IPS DF 6.9 (cell line): Measurements from ENCODE around the gene ITPR3.

Experiments used
- DNase-seq: peaks from one replicate; pipeline ENCODE4 v3.0.0-alpha.2; 2013; ENCODE audit warnings: low read depth, low spot score
- H3K27ac ChIP-seq: one replicate; pipeline ENCODE4 v1.5.1; 2013; ENCODE audit warnings: low read length, control low read depth
- H3K27me3 ChIP-seq: 2 replicates; pipeline ENCODE4 v1.6.1; 2013; ENCODE audit warnings: mild to moderate bottlenecking, low read length; ENCODE audit not compliant: control insufficient read depth, insufficient read depth
- H3K36me3 ChIP-seq: 2 replicates; pipeline ENCODE4 v1.6.1; 2013; ENCODE audit warnings: low read length; ENCODE audit not compliant: control insufficient read depth, insufficient read depth
- H3K4me1 ChIP-seq: 2 replicates; pipeline ENCODE4 v1.6.1; 2013; ENCODE audit warnings: low read length; ENCODE audit not compliant: control insufficient read depth, insufficient read depth
- H3K4me3 ChIP-seq: 2 replicates; pipeline ENCODE4 v1.5.1; 2013; ENCODE audit warnings: mild to moderate bottlenecking, low read length
- H3K9me3 ChIP-seq: 2 replicates; pipeline ENCODE4 v1.6.1; 2013; ENCODE audit warnings: low read length, inconsistent platforms; ENCODE audit not compliant: control insufficient read depth, insufficient read depth
- WGBS: extraction: QIAGEN DNeasy Blood & Tissue Kit; methylation state at CpG from one replicate; pipeline ENCODE4 v1.1.7; 2013; ENCODE audit warnings: mixed read lengths, missing lambda C conversion rate; ENCODE audit not compliant: insufficient read length, insufficient coverage; 5-methylcytosine and 5-hydroxymethylcytosine counted together

ITPR3 gene

DNA sequence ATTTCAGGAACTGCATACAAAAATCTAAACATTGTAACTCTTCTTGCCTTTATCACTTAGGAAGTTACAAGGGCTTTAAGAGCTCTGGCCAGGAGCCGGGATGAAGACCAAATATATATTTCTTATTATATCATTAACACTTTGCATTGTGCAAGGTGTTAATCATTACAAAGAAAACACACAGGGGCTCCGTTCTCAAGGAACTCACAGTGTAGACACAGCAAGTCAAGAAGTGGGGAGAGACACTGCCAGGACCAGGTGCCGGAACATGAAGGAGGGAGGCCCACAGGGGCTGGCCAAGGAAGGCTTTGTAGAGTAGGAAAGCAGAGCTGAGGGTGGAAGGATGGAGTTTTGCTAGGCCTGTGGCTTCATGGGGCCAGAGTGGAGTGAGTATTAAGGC lies 17.4 kb downstream of the ITPR3 start:
- Histone ChIP-seq H3K4me1 (peaks cover 6% of the 10 kb centered on the region), H3K27me3 (no peaks in the 10 kb centered on the region), H3K27ac (no peak overlapping the region), H3K36me3 (peaks cover 5% of the 10 kb centered on the region; the same call in 1 of the 2 replicates), H3K4me3 (no peak overlapping the region), H3K9me3 (no peaks in the 10 kb centered on the region)
- no peak for DNase-seq
- no CpG with 5 or more reads among the region's 3 CpGs for WGBS

DNA sequence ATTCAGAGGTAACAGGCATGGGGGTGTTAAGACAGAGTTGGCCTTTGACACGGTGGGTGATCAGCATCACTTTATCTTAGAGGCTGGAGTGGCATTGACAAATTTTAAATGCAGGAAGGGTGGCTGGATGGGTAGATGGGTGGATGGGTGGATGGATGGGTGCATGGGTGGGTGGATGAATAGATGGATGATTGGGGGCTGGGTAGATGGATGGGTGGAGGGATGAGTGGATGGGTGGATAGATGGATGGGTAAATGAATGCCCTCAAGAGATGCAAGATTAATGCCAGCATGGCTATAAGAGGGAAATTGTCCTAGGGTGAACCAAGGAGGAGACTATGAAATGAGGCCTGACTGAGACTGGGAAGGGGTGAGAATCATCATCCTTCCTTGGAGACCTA lies 18.4 kb downstream of the ITPR3 start:
- Histone ChIP-seq H3K9me3 (no peaks in the 10 kb centered on the region), H3K4me1 (peaks cover 1% of the 10 kb centered on the region; the same call in 1 of the 2 replicates), H3K27me3 (no peaks in the 10 kb centered on the region), H3K36me3 (peaks cover 5% of the 10 kb centered on the region; the same call in 1 of the 2 replicates), H3K27ac (no peak overlapping the region), H3K4me3 (no peak overlapping the region)
- WGBS, result no CpG with 5 or more reads among the region's 1 CpG
- no peak for DNase-seq

- Histone ChIP-seq H3K36me3 (peaks cover 5% of the 10 kb centered on the region; the same call in 1 of the 2 replicates), H3K27me3 (no peaks in the 10 kb centered on the region)
- no CpG with 5 or more reads among the region's 13 CpGs for WGBS
Observed at GRCh38 chr6:33640361-33640760, 19.2 kb downstream of the ITPR3 start.

GRCh38 chr6:33641144-33641543 lies 20.0 kb downstream of the ITPR3 start:
- no CpG with 5 or more reads among the region's 15 CpGs for WGBS
- H3K4me1 ChIP-seq, result no peaks in the 10 kb centered on the region
- peaks cover 5% of the 10 kb centered on the region; the same call in 1 of the 2 replicates for H3K36me3 ChIP-seq
- H3K4me3 ChIP-seq, result no peak overlapping the region
- H3K9me3 ChIP-seq, result no peaks in the 10 kb centered on the region
- H3K27ac ChIP-seq, result no peak overlapping the region
- DNase-seq, result no peak
- H3K27me3 ChIP-seq, result no peaks in the 10 kb centered on the region

More at GRCh38 chr6:33640361-33640760, 19.2 kb downstream of the ITPR3 start:
- no peaks in the 10 kb centered on the region for H3K9me3 ChIP-seq
- H3K4me3 ChIP-seq, result no peak overlapping the region
- no peak for DNase-seq
- no peaks in the 10 kb centered on the region for H3K4me1 ChIP-seq
- H3K27ac ChIP-seq, result no peak overlapping the region

DNA sequence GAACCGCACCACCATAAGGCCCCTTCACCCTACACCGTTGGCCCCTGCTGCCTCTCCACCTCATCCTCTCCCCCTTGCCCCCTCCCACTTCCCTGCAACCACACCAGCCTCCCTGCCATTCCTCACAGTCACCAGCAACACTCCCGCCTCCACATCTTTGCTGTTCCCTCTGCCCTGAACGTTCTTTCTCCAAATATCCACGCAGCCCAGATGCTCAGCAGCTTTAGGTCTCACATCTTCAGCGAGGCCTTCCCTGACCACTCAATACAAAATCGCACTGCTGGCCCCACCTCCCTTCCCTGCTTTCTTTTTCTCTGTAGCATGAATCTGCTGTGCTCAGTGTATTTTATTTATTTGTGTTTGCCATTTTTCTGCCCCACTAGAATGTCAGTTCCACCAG lies 20.5 kb downstream of the ITPR3 start:
- peaks cover 5% of the 10 kb centered on the region; the same call in 1 of the 2 replicates for H3K36me3 ChIP-seq
- no peak for DNase-seq
- WGBS, result no CpG with 5 or more reads among the region's 7 CpGs
- no peaks in the 10 kb centered on the region for H3K4me1 ChIP-seq
- no peaks in the 10 kb centered on the region for H3K9me3 ChIP-seq
- no peak overlapping the region for H3K4me3 ChIP-seq
- no peak overlapping the region for H3K27ac ChIP-seq
- no peaks in the 10 kb centered on the region for H3K27me3 ChIP-seq

DNA sequence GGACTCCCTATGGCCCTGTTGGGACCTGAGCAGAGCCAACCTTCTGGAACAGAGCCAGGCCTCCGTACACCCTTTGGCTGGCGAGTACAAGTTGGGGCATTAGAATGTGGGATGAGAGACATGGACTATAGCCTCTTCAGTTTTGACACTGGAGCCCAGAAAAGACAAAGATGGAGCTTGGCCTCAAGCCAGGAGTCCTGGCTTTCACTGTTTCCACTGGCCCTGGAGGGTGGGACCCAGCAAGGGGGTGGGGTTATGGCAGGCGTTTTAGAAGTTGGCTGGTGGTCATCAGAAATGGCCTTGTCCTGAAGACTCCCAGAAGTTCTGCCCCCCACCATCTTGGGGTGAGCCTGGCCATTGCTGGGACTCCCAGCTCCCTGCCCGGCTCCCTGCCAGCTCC lies 21.8 kb downstream of the ITPR3 start:
- no peak overlapping the region for H3K4me3 ChIP-seq
- H3K27me3 ChIP-seq, result no peaks in the 10 kb centered on the region
- no peaks in the 10 kb centered on the region for H3K9me3 ChIP-seq
- H3K36me3 ChIP-seq, result peaks cover 5% of the 10 kb centered on the region; the same call in 1 of the 2 replicates
- H3K4me1 ChIP-seq, result no peaks in the 10 kb centered on the region
- no CpG with 5 or more reads among the region's 4 CpGs for WGBS
- no peak overlapping the region for H3K27ac ChIP-seq
- DNase-seq, result no peak

- WGBS, result no CpG with 5 or more reads among the region's 4 CpGs
- H3K4me3 ChIP-seq, result no peak overlapping the region
- DNase-seq, result no peak
- no peaks in the 10 kb centered on the region for H3K36me3 ChIP-seq
- no peaks in the 10 kb centered on the region for H3K4me1 ChIP-seq
- H3K27me3 ChIP-seq, result no peaks in the 10 kb centered on the region
- no peak overlapping the region for H3K27ac ChIP-seq
- H3K9me3 ChIP-seq, result no peaks in the 10 kb centered on the region
Observed at GRCh38 chr6:33651403-33651802, 30.3 kb downstream of the ITPR3 start.

GRCh38 chr6:33652002-33652401 lies 30.9 kb downstream of the ITPR3 start:
- Histone ChIP-seq H3K27me3 (no peaks in the 10 kb centered on the region), H3K4me1 (no peaks in the 10 kb centered on the region), H3K36me3 (no peaks in the 10 kb centered on the region), H3K9me3 (no peaks in the 10 kb centered on the region), H3K4me3 (no peak overlapping the region), H3K27ac (no peak overlapping the region)
- DNase-seq, result no peak
- no CpG with 5 or more reads among the region's 5 CpGs for WGBS

DNA sequence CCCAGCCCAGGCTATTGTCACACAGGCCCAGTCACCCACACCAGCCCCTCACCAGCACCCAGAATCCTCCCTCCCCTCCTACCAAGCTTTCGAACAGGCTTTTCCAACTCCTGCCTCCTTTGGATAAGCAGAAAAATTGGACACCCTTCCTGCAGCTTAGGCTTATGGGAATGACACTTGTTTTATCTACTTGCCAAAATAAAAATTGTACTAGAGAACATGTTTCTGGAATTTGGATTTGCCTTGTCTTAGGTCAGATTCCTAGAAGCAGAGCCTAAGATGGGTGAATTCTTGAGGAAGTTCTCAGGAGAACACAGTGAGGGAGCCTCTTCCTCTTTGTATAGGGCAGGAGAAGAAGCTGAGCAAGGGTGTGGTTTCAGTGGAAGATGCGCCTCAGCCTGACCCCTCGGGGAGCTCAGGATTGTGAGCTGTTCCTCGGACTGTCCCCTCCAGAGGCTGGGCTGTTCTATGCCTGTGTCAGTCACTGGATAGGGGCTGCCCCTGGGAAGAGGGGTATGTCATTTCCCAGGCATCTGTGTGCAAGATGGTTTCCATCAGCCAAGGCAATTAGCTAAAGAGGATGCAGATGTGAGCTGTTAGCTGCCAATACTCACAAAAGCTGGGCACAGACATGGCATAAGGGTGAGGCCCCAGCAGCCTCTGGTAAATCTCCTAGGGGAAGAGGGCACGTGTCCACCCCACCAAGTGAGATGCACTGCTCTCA lies 33.9 kb downstream of the ITPR3 start:
- no CpG with 5 or more reads among the region's 5 CpGs for WGBS
- H3K4me3 ChIP-seq, result no peak overlapping the region
- no peak overlapping the region for H3K27ac ChIP-seq
- H3K27me3 ChIP-seq, result no peaks in the 10 kb centered on the region
- peaks cover 14% of the 10 kb centered on the region for H3K36me3 ChIP-seq
- H3K4me1 ChIP-seq, result no peaks in the 10 kb centered on the region
- no peak for DNase-seq
- no peaks in the 10 kb centered on the region for H3K9me3 ChIP-seq

- Histone ChIP-seq H3K36me3 (peaks cover 14% of the 10 kb centered on the region), H3K27ac (no peak overlapping the region)
Observed at GRCh38 chr6:33656844-33657243, 35.7 kb downstream of the ITPR3 start.

More at GRCh38 chr6:33656844-33657243, 35.7 kb downstream of the ITPR3 start:
- no peaks in the 10 kb centered on the region for H3K4me1 ChIP-seq
- no peaks in the 10 kb centered on the region for H3K9me3 ChIP-seq
- H3K4me3 ChIP-seq, result no peak overlapping the region
- DNase-seq, result no peak
- no CpG with 5 or more reads among the region's 5 CpGs for WGBS
- no peaks in the 10 kb centered on the region for H3K27me3 ChIP-seq
